ENCODE measurements around the gene COG5.

Gene COG5

DNA sequence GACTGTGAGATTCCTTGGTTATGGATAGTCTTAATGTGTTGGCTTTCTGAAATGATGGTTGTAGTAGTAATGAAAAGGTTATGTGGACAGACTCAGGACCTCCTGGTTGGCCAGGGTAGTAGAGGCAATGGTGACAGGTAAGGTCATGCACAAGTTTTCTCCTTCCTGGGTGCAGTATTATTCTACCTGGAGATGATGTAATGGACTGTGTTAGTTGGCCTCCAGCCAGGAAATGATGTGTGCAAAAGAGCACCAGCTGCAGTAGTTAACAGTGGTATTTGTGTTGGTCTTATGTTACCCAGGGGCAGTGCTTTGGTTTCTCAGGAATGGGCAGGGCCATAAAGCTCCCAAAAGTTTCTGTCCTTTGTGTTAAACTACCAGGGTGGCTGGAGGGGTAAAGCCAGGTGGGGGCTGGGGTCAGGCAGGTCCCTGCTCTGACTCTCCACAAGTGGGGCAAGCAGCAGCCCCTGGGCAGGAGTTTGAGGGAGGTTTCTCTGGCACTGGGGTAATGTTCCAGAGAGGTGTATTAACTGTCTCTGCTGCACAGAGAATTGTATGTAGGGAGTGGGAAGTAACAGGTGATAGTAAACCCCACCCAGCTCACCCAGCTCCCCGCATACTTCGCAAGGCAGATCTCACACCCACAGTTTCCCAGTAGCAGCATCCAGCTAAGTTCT is 57.6 kb downstream of the COG5 start:
- no peak overlapping the region for H2AFZ ChIP-seq (ENCODE audit: low read length)
- no peak overlapping the region for H3K4me3 ChIP-seq (ENCODE audit: low read length, poor library complexity, severe bottlenecking)
- H4K20me1 ChIP-seq (ENCODE audit: insufficient read depth, low read length, poor library complexity, severe bottlenecking) = no peaks in the 10 kb centered on the region
- H3K36me3 ChIP-seq (ENCODE audit: insufficient read depth, low read length) = peaks cover 3% of the 10 kb centered on the region; the same call in 1 of the 2 replicates
- no peaks in the 10 kb centered on the region for H3F3A ChIP-seq (ENCODE audit: low read depth)
- TF ChIP-seq EZH2phosphoT487 (IDR thresholded peaks at IDR 0.05; ENCODE audit: borderline replicate concordance) = no peak
- TF ChIP-seq, protein P1, sequence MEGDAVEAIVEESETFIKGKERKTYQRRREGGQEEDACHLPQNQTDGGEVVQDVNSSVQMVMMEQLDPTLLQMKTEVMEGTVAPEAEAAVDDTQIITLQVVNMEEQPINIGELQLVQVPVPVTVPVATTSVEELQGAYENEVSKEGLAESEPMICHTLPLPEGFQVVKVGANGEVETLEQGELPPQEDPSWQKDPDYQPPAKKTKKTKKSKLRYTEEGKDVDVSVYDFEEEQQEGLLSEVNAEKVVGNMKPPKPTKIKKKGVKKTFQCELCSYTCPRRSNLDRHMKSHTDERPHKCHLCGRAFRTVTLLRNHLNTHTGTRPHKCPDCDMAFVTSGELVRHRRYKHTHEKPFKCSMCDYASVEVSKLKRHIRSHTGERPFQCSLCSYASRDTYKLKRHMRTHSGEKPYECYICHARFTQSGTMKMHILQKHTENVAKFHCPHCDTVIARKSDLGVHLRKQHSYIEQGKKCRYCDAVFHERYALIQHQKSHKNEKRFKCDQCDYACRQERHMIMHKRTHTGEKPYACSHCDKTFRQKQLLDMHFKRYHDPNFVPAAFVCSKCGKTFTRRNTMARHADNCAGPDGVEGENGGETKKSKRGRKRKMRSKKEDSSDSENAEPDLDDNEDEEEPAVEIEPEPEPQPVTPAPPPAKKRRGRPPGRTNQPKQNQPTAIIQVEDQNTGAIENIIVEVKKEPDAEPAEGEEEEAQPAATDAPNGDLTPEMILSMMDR (conservative IDR thresholded peaks at IDR 0.05; ENCODE audit: low read length) = no peak
- H3K9me3 ChIP-seq (ENCODE audit: insufficient read depth, low read depth, low read length) = no peaks in the 10 kb centered on the region
- H3K27me3 ChIP-seq (ENCODE audit: insufficient read depth, low read length, poor library complexity, severe bottlenecking) = no peaks in the 10 kb centered on the region
- H3K4me1 ChIP-seq (ENCODE audit: insufficient read depth, low read length, poor library complexity, severe bottlenecking) = peaks cover 6% of the 10 kb centered on the region
- no peak overlapping the region for H3K4me2 ChIP-seq (ENCODE audit: low read depth, low read length, poor library complexity, severe bottlenecking)
- peaks cover 9% of the 10 kb centered on the region; the same call in 1 of the 2 replicates for H3K79me2 ChIP-seq (ENCODE audit: insufficient read depth, low read length)
- H3K9me2 ChIP-seq (replicated peaks; ENCODE audit: low read depth, low read length) = no peaks in the 10 kb centered on the region
- H3K9ac ChIP-seq (ENCODE audit: low read depth, low read length, poor library complexity, severe bottlenecking) = no peak overlapping the region

DNA sequence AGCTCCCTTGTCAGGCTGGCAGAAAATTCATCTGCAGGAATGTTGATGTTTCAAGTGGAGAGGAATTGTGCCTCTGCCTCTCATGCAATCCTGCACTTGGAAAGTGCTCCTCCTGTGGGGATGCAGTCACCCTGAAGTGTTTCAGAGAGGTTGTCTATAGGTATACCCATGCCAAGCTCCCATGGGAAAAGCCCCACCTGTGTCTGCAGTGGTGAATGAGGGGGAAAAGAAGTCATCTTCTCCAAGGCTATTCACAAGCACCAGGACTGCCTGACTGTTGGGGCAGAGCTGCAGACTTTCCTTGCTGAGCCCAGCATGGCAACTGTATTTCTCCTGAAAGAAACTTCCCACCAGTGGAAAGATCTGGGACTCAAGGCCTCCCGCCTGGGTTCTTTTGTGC is 58.4 kb downstream of the COG5 start:
- no peaks in the 10 kb centered on the region for H4K20me1 ChIP-seq (ENCODE audit: insufficient read depth, low read length, poor library complexity, severe bottlenecking)
- H3F3A ChIP-seq (ENCODE audit: low read depth) = no peaks in the 10 kb centered on the region
- peaks cover 9% of the 10 kb centered on the region; the same call in 1 of the 2 replicates for H3K79me2 ChIP-seq (ENCODE audit: insufficient read depth, low read length)
- no peak overlapping the region for H2AFZ ChIP-seq (ENCODE audit: low read length)
- TF ChIP-seq, protein P1 (conservative IDR thresholded peaks at IDR 0.05; ENCODE audit: low read length) = no peak
- TF ChIP-seq EZH2phosphoT487 (IDR thresholded peaks at IDR 0.05; ENCODE audit: borderline replicate concordance) = no peak
- H3K4me1 ChIP-seq (ENCODE audit: insufficient read depth, low read length, poor library complexity, severe bottlenecking) = peaks cover 6% of the 10 kb centered on the region
- H3K4me2 ChIP-seq (ENCODE audit: low read depth, low read length, poor library complexity, severe bottlenecking) = no peak overlapping the region
- no peaks in the 10 kb centered on the region for H3K27me3 ChIP-seq (ENCODE audit: insufficient read depth, low read length, poor library complexity, severe bottlenecking)
- no peak overlapping the region for H3K4me3 ChIP-seq (ENCODE audit: low read length, poor library complexity, severe bottlenecking)
- peaks cover 3% of the 10 kb centered on the region; the same call in 1 of the 2 replicates for H3K36me3 ChIP-seq (ENCODE audit: insufficient read depth, low read length)
- H3K9me3 ChIP-seq (ENCODE audit: insufficient read depth, low read depth, low read length) = no peaks in the 10 kb centered on the region
- no peak overlapping the region for H3K9ac ChIP-seq (ENCODE audit: low read depth, low read length, poor library complexity, severe bottlenecking)
- no peaks in the 10 kb centered on the region for H3K9me2 ChIP-seq (replicated peaks; ENCODE audit: low read depth, low read length)

DNA sequence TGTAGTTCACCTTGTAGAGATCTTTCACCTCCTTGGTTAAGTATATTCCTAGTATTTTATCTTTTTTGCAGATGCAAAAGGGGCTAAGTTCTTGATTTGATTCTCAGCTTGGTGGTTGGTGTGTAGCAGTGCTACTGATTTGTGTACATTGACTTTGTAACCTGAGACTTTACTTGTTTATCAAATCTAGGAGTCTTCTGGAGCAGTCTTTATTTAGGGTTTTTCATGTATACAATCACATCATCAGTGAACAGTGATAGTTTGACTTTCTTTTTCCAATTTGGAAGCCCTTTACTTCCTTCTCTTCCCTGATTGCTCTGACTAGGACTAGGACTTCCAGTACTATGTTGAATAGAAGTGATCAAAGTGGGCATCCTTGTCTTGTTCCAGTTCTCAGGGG is 60.0 kb downstream of the COG5 start:
- Histone ChIP-seq H3K9me2 (replicated peaks; ENCODE audit: low read depth, low read length) (no peaks in the 10 kb centered on the region), H3K4me1 (ENCODE audit: insufficient read depth, low read length, poor library complexity, severe bottlenecking) (peaks cover 6% of the 10 kb centered on the region), H3K36me3 (ENCODE audit: insufficient read depth, low read length) (peaks cover 3% of the 10 kb centered on the region; the same call in 1 of the 2 replicates)

More for the DNA sequence above, 60.0 kb downstream of the COG5 start:
- TF ChIP-seq, protein P1 (conservative IDR thresholded peaks at IDR 0.05; ENCODE audit: low read length) = no peak
- TF ChIP-seq EZH2phosphoT487 (IDR thresholded peaks at IDR 0.05; ENCODE audit: borderline replicate concordance) = no peak
- H3K27me3 ChIP-seq (ENCODE audit: insufficient read depth, low read length, poor library complexity, severe bottlenecking) = no peaks in the 10 kb centered on the region
- H2AFZ ChIP-seq (ENCODE audit: low read length) = no peak overlapping the region
- H3K4me3 ChIP-seq (ENCODE audit: low read length, poor library complexity, severe bottlenecking) = no peak overlapping the region
- no peaks in the 10 kb centered on the region for H4K20me1 ChIP-seq (ENCODE audit: insufficient read depth, low read length, poor library complexity, severe bottlenecking)
- H3K9ac ChIP-seq (ENCODE audit: low read depth, low read length, poor library complexity, severe bottlenecking) = no peak overlapping the region
- H3K4me2 ChIP-seq (ENCODE audit: low read depth, low read length, poor library complexity, severe bottlenecking) = no peak overlapping the region
- peaks cover 9% of the 10 kb centered on the region; the same call in 1 of the 2 replicates for H3K79me2 ChIP-seq (ENCODE audit: insufficient read depth, low read length)
- H3F3A ChIP-seq (ENCODE audit: low read depth) = no peaks in the 10 kb centered on the region
- H3K9me3 ChIP-seq (ENCODE audit: insufficient read depth, low read depth, low read length) = no peaks in the 10 kb centered on the region

All from Loucy (cell line).